Liver (tissue), 9 donors: ENCODE measurements around the gene TMEM259. TPM values are rescaled to one million over a fixed set of nuclear protein-coding genes. Genes with fewer than 3 reads are reported as not detected.

ENCODE experiments used
- DNase-seq: peaks from one replicate; pipeline ENCODE4 v3.0.0-alpha.2; 2017; ENCODE audit warnings: low spot score
- H3K27ac ChIP-seq, 2 donors: one replicate each; pipeline ENCODE4 v1.7.0; 2013; ENCODE audit warnings: inconsistent platforms in 2 of 2, low read length in 2 of 2, control low read depth in 1 of 2, low read depth in 1 of 2, mild to moderate bottlenecking in 1 of 2
- H3K27me3 ChIP-seq, 4 donors: one replicate each; pipeline versions ENCODE4 v1.6.1 to v1.7.0; 2013; ENCODE audit warnings: low read length in 3 of 4, inconsistent platforms in 1 of 4, mild to moderate bottlenecking in 1 of 4, moderate library complexity in 1 of 4; ENCODE audit not compliant: control insufficient read depth in 4 of 4, insufficient read depth in 4 of 4
- H3K36me3 ChIP-seq, 4 donors: one replicate each; pipeline versions ENCODE4 v1.6.1 to v1.7.0; 2013; ENCODE audit warnings: low read length in 3 of 4, mild to moderate bottlenecking in 3 of 4, low read depth in 1 of 4, moderate library complexity in 1 of 4; ENCODE audit not compliant: control insufficient read depth in 4 of 4, insufficient read depth in 3 of 4
- H3K4me1 ChIP-seq, 4 donors: one replicate each; pipeline versions ENCODE4 v1.6.1 to v1.7.0; 2013; ENCODE audit warnings: low read length in 3 of 4, mild to moderate bottlenecking in 3 of 4, moderate library complexity in 1 of 4; ENCODE audit not compliant: control insufficient read depth in 4 of 4, insufficient read depth in 4 of 4
- H3K4me3 ChIP-seq, 3 donors: one replicate each; pipeline versions ENCODE4 v1.6.1 to v1.7.0; 2013; ENCODE audit warnings: low read length in 3 of 3, control low read depth in 1 of 3, low read depth in 1 of 3, mild to moderate bottlenecking in 1 of 3
- H3K9ac ChIP-seq, 2 donors: one replicate each; pipeline ENCODE4 v1.7.0; 2013; ENCODE audit warnings: low read length in 2 of 2, mild to moderate bottlenecking in 2 of 2, moderate library complexity in 2 of 2, control low read depth in 1 of 2, low read depth in 1 of 2
- H3K9me3 ChIP-seq, 4 donors: one replicate each; pipeline versions ENCODE4 v1.6.1 to v1.7.0; 2013; ENCODE audit warnings: low read length in 3 of 4; ENCODE audit not compliant: control insufficient read depth in 4 of 4
- ATF3 ChIP-seq: IDR thresholded peaks from 2 replicates; pipeline ENCODE4 v1.6.1; 2016; ENCODE audit warnings: antibody characterized with exemption
- EGR1 ChIP-seq, 2 donors: IDR thresholded peaks; 2 replicates each; pipeline ENCODE4 v1.6.1; 2016 to 2018; ENCODE audit warnings: antibody characterized with exemption in 2 of 2, low read depth in 2 of 2
- FOXA1 ChIP-seq: IDR thresholded peaks from 2 replicates; pipeline ENCODE4 v1.6.1; 2016; ENCODE audit warnings: antibody characterized with exemption
- FOXA2 ChIP-seq: IDR thresholded peaks from 2 replicates; pipeline ENCODE4 v1.6.1; 2016; ENCODE audit warnings: antibody characterized with exemption
- GABPA ChIP-seq, 2 donors: IDR thresholded peaks in 1 of 2; conservative IDR thresholded peaks in 1 of 2; 2 replicates each; pipeline ENCODE4 v1.6.1; 2016; ENCODE audit warnings: antibody characterized with exemption in 2 of 2, mild to moderate bottlenecking in 1 of 2, moderate library complexity in 1 of 2
- HNF4A ChIP-seq, 2 donors: conservative IDR thresholded peaks; 2 replicates each; pipeline ENCODE4 v1.6.1; 2016; ENCODE audit warnings: antibody characterized with exemption in 2 of 2, mild to moderate bottlenecking in 2 of 2
- HNF4G ChIP-seq: IDR thresholded peaks from 2 replicates; pipeline ENCODE4 v1.6.1; 2016; ENCODE audit warnings: antibody characterized with exemption
- JUND ChIP-seq, 2 donors: IDR thresholded peaks; 2 replicates each; pipeline ENCODE4 v1.6.1; 2016; ENCODE audit warnings: antibody characterized with exemption in 2 of 2
- MAX ChIP-seq: IDR thresholded peaks from 2 replicates; pipeline ENCODE4 v1.6.1; 2016; ENCODE audit warnings: antibody characterized with exemption
- NR2F2 ChIP-seq: IDR thresholded peaks from 2 replicates; pipeline ENCODE4 v1.6.1; 2016; ENCODE audit warnings: antibody characterized with exemption
- RAD21 ChIP-seq, 2 donors: IDR thresholded peaks; 2 replicates each; pipeline ENCODE4 v1.6.1; 2016; ENCODE audit warnings: antibody characterized with exemption in 2 of 2, mild to moderate bottlenecking in 2 of 2
- REST ChIP-seq: IDR thresholded peaks from 2 replicates; pipeline ENCODE4 v1.6.1; 2016; ENCODE audit warnings: antibody characterized with exemption, mild to moderate bottlenecking
- RXRA ChIP-seq, 2 donors: IDR thresholded peaks; 2 replicates each; pipeline ENCODE4 v1.6.1; 2017 to 2018; ENCODE audit warnings: antibody characterized with exemption in 2 of 2, mild to moderate bottlenecking in 1 of 2
- SP1 ChIP-seq: IDR thresholded peaks from 2 replicates; pipeline ENCODE4 v1.6.1; 2018; ENCODE audit warnings: antibody characterized with exemption, mild to moderate bottlenecking
- TAF1 ChIP-seq: conservative IDR thresholded peaks from 2 replicates; pipeline ENCODE4 v1.6.1; 2016; ENCODE audit warnings: antibody characterized with exemption, mild to moderate bottlenecking
- YY1 ChIP-seq: IDR thresholded peaks from 2 replicates; pipeline ENCODE4 v1.6.1; 2016; ENCODE audit warnings: antibody characterized with exemption, mild to moderate bottlenecking
- WGBS: extraction: QIAGEN DNeasy Blood & Tissue Kit; methylation state at CpG from one replicate; pipeline ENCODE4 v1.1.7; 2013; 5-methylcytosine and 5-hydroxymethylcytosine counted together
- polyA plus RNA-seq, 2 donors: library from polyadenylated mRNA; stranded (reverse) in 1 of 2; unstranded in 1 of 2; fragments of 200-250 nt in 1 of 2; fragments of >200 nt in 1 of 2; fragmentation: Nextera tagmentation in 1 of 2; extraction: Ambion mirVana in 1 of 2; gene quantifications; one replicate each; pipeline versions ENCODE4 v1.2.1 to v1.2.3, GENCODE V29; 2013 to 2015
- total RNA-seq, 2 donors: library from RNA; depleted of rRNA; stranded (reverse); fragments of >200 nt; gene quantifications; one replicate each; pipeline ENCODE4 v1.2.3, GENCODE V29; 2014
- TF ChIP-seq, protein P1 (sequence below): fragments of 150-350 bp; IDR thresholded peaks from 2 replicates; pipeline ENCODE4 v1.5.1; 2017; ENCODE audit warnings: improper control_type of control experiment, low read depth, low read length; ENCODE audit not compliant: missing input control
- TF ChIP-seq, protein P2 (sequence below): IDR thresholded peaks from 2 replicates; pipeline ENCODE4 v1.6.1; 2016; ENCODE audit warnings: antibody characterized with exemption
- donor health status: healthy.
- donor health status: healthy.
- donor health status: healthy.
- donor health status: healthy.
- donor health status: healthy.

Gene TMEM259
- total RNA-seq: 10 to 100 TPM; 34.3 to 80.3 TPM
- 10 to 100 TPM; 29.7 to 99.3 TPM for polyA plus RNA-seq

DNA sequence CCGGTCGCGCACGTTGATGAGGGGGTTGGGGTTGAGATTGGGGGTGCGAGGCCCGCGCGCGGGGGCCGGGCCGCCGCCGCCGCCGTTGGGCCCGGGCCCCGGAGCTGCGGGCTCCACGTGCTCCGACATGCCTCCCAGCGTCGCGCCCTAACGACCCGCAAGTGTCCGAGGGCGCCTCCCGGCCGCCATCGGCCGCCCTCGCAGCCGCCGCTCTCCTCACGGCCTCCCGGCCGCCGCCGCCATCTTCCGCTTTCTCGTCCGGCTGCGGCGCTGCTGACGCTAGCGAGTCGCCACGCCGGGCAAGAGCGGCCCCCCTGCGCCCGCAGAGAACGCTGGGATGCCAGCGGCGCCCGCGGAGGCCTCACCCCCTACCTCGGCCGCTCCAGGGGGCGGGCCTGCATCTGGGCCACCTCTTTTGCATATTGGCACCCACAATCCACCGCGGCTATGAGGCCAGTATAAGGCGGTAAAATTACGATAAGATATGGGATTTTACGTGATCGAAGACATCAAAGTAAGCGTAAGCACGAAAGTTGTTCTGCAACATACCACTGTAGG is at the start of gene TMEM259:
TSS of gene TMEM259 (minus strand) at position 256 of the 558 bp plus-strand sequence. CDS start at position 129, 127 bp downstream.
- H3K4me1 ChIP-seq: peaks cover 28 to 44% (median 39%) of the 10 kb centered on the region in 4 donors
- peak within 1 kb of the TSS; percentile 90 to 92 for H3K27ac ChIP-seq
- peak within 1 kb of the TSS; percentile 78 to 97 (median 89) for H3K4me3 ChIP-seq
- no peaks in the 10 kb centered on the region for H3K9me3 ChIP-seq
- H3K27me3 ChIP-seq: no peaks in the 10 kb centered on the region
- TF ChIP-seq ATF3: no peak
- TF ChIP-seq REST: peak; percentile 24
- TF ChIP-seq MAX: no peak
- TF ChIP-seq YY1: peak; percentile 58
- no peak for TF ChIP-seq JUND (IDR thresholded peaks at IDR 0.05)
- TF ChIP-seq RAD21 (IDR thresholded peaks at IDR 0.05): peak in 1 of 2 donors; percentile 20
- DNase-seq: peak; percentile 96
- no peaks in the 10 kb centered on the region for H3K36me3 ChIP-seq
- H3K9ac ChIP-seq: peak within 1 kb of the TSS; percentile 86 to 90
- WGBS: under 1% methylated on average over 68 of the region's 68 CpGs

DNA sequence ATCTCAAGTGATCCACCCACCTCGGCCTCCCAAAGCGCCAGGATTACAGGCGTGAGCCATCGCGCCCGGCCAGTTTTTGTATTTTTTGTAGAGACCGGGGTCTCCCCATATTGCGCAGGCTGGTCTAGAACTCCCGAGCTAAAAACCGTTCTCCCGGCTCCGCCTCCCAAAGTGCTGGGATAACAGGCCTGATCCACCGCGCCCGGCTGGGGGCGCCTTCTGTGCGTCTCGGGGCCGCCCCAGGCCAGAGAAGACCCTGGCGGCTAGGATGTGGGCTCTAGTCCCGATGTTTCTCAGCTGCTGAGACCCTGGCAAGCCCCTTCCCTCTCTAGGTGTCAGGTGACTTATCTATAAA is 49.6 kb upstream of the TMEM259 start:
- Histone ChIP-seq H3K27ac (no peak overlapping the region), H3K27me3 (peaks cover 0 to 7% (median 2%) of the 10 kb centered on the region in 4 donors), H3K36me3 (peaks cover 0 to 1% (median 0%) of the 10 kb centered on the region in 4 donors), H3K9ac (no peak overlapping the region), H3K9me3 (no peaks in the 10 kb centered on the region), H3K4me1 (peaks cover 0 to 33% (median 12%) of the 10 kb centered on the region in 4 donors), H3K4me3 (no peak overlapping the region)
- TF ChIP-seq, protein P1, sequence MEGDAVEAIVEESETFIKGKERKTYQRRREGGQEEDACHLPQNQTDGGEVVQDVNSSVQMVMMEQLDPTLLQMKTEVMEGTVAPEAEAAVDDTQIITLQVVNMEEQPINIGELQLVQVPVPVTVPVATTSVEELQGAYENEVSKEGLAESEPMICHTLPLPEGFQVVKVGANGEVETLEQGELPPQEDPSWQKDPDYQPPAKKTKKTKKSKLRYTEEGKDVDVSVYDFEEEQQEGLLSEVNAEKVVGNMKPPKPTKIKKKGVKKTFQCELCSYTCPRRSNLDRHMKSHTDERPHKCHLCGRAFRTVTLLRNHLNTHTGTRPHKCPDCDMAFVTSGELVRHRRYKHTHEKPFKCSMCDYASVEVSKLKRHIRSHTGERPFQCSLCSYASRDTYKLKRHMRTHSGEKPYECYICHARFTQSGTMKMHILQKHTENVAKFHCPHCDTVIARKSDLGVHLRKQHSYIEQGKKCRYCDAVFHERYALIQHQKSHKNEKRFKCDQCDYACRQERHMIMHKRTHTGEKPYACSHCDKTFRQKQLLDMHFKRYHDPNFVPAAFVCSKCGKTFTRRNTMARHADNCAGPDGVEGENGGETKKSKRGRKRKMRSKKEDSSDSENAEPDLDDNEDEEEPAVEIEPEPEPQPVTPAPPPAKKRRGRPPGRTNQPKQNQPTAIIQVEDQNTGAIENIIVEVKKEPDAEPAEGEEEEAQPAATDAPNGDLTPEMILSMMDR: no peak
- no peak for TF ChIP-seq MAX
- TF ChIP-seq, protein P2, sequence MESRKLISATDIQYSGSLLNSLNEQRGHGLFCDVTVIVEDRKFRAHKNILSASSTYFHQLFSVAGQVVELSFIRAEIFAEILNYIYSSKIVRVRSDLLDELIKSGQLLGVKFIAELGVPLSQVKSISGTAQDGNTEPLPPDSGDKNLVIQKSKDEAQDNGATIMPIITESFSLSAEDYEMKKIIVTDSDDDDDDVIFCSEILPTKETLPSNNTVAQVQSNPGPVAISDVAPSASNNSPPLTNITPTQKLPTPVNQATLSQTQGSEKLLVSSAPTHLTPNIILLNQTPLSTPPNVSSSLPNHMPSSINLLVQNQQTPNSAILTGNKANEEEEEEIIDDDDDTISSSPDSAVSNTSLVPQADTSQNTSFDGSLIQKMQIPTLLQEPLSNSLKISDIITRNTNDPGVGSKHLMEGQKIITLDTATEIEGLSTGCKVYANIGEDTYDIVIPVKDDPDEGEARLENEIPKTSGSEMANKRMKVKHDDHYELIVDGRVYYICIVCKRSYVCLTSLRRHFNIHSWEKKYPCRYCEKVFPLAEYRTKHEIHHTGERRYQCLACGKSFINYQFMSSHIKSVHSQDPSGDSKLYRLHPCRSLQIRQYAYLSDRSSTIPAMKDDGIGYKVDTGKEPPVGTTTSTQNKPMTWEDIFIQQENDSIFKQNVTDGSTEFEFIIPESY: no peak
- no peak for TF ChIP-seq GABPA (IDR thresholded peaks at IDR 0.05 in 1 of 2, conservative IDR thresholded peaks at IDR 0.05 in 1 of 2)
- TF ChIP-seq RAD21 (IDR thresholded peaks at IDR 0.05): no peak
- TF ChIP-seq HNF4A (conservative IDR thresholded peaks at IDR 0.05): no peak
- no peak for TF ChIP-seq REST
- TF ChIP-seq ATF3: no peak
- no peak for TF ChIP-seq NR2F2
- no peak for TF ChIP-seq FOXA1
- no peak for TF ChIP-seq TAF1
- TF ChIP-seq RXRA (IDR thresholded peaks at IDR 0.05): no peak
- TF ChIP-seq FOXA2: no peak
- TF ChIP-seq EGR1 (IDR thresholded peaks at IDR 0.05; ENCODE audit: low read depth in 2 of 2): no peak
- TF ChIP-seq YY1: no peak
- TF ChIP-seq HNF4G: no peak
- no peak for TF ChIP-seq JUND (IDR thresholded peaks at IDR 0.05)
- TF ChIP-seq SP1: no peak
- no peak for DNase-seq
- WGBS: 29% methylated on average over 21 of the region's 21 CpGs
